Fibroblast of lung (primary cell): Measurements from ENCODE around the gene HPS3. TPM values are rescaled to one million over a fixed set of nuclear protein-coding genes. Genes with fewer than 3 reads are reported as not detected.

ENCODE experiments used
- DNase-seq, 2 donors: peaks; one replicate each; pipeline versions ENCODE4 v3.0.0 to v3.0.0-alpha.2; 2010; ENCODE audit warnings: low read depth in 2 of 2
- H2AFZ ChIP-seq: 2 replicates; pipeline ENCODE4 v1.5.1; 2012; ENCODE audit warnings: low read length, control low read depth, inconsistent platforms
- H3K27ac ChIP-seq: 2 replicates; pipeline ENCODE4 v1.5.1; 2011; ENCODE audit warnings: low read length, control low read depth; ENCODE audit not compliant: insufficient read depth
- H3K27me3 ChIP-seq: 2 replicates; pipeline ENCODE4 v1.5.1; 2011; ENCODE audit warnings: mild to moderate bottlenecking, low read length; ENCODE audit not compliant: control insufficient read depth, insufficient read depth
- H3K36me3 ChIP-seq: 2 replicates; pipeline ENCODE4 v1.5.1; 2011; ENCODE audit warnings: low read length; ENCODE audit not compliant: control insufficient read depth, insufficient read depth
- H3K4me1 ChIP-seq: 2 replicates; pipeline ENCODE4 v1.5.1; 2011; ENCODE audit warnings: low read length; ENCODE audit not compliant: control insufficient read depth, insufficient read depth; ENCODE audit errors: extremely low read depth
- H3K4me2 ChIP-seq: 2 replicates; pipeline ENCODE4 v1.5.1; 2011; ENCODE audit warnings: low read length, control low read depth; ENCODE audit not compliant: insufficient read depth; ENCODE audit errors: extremely low read depth
- H3K4me3 ChIP-seq, 4 experiments: fragments of 200-600 bp in 1 of 4; sonication (generic) in 1 of 4; replicated peaks in 1 of 4; 2 replicates each; pipeline ENCODE4 v1.5.1; 2011 to 2016; ENCODE audit warnings: low read length in 4 of 4, low read depth in 3 of 4, mild to moderate bottlenecking in 3 of 4, control low read depth in 2 of 4, inconsistent platforms in 1 of 4, mixed read lengths in 1 of 4; ENCODE audit not compliant: insufficient read depth in 1 of 4; ENCODE audit errors: control extremely low read depth in 1 of 4
- H3K79me2 ChIP-seq: 2 replicates; pipeline ENCODE4 v1.5.1; 2012; ENCODE audit warnings: mild to moderate bottlenecking, low read length, inconsistent platforms; ENCODE audit not compliant: control insufficient read depth, insufficient read depth
- H3K9ac ChIP-seq: 2 replicates; pipeline ENCODE4 v1.5.1; 2011; ENCODE audit warnings: mild to moderate bottlenecking, low read length, control low read depth; ENCODE audit not compliant: insufficient read depth
- H3K9me3 ChIP-seq: 2 replicates; pipeline ENCODE4 v1.5.1; 2012; ENCODE audit warnings: low read depth, low read length; ENCODE audit not compliant: control insufficient read depth, insufficient read depth
- H4K20me1 ChIP-seq: 2 replicates; pipeline ENCODE4 v1.5.1; 2011; ENCODE audit warnings: low read length; ENCODE audit not compliant: control insufficient read depth, insufficient read depth; ENCODE audit errors: extremely low read depth
- EZH2 ChIP-seq: IDR thresholded peaks from 2 replicates; pipeline ENCODE4 v1.5.1; 2012; ENCODE audit warnings: low read length, control low read depth, mild to moderate bottlenecking; ENCODE audit errors: missing control alignments
- polyA plus RNA-seq, 2 donors: library from polyadenylated mRNA; depleted of rRNA in 1 of 2; stranded (reverse) in 1 of 2; unstranded in 1 of 2; fragments of >200 nt; gene quantifications; 2 replicates each; pipeline ENCODE4 v1.2.1, GENCODE V29; 2011 to 2012; ENCODE audit warnings: missing spikeins in 1 of 2
- total RNA-seq: library from RNA; depleted of rRNA; stranded (reverse); fragments of >200 nt; gene quantifications from 2 replicates; pipeline ENCODE4 v1.2.1, GENCODE V29; 2014
- TF ChIP-seq, protein P1 (sequence below), 2 donors: IDR thresholded peaks in 1 of 2; conservative IDR thresholded peaks in 1 of 2; 1 replicate in 1 of 2; 2 replicates in 1 of 2; pipeline ENCODE4 v1.5.1; 2011 to 2012; ENCODE audit warnings: low read length in 2 of 2, control low read depth in 1 of 2, inconsistent platforms in 1 of 2, low read depth in 1 of 2, mild to moderate bottlenecking in 1 of 2

HPS3 gene
- total and polyA plus RNA-seq, 2 donors (not counting 1 experiment from before 2014, with no cell fraction given), result 31.0 to 33.4 TPM

GRCh38 chr3:149181182-149181581 lies 51.7 kb downstream of the HPS3 start:
- H3K27me3 ChIP-seq, result no peaks in the 10 kb centered on the region
- DNase-seq, result no peak
- H3K27ac ChIP-seq, result no peak overlapping the region
- H3K36me3 ChIP-seq, result no peaks in the 10 kb centered on the region
- H3K79me2 ChIP-seq, result no peaks in the 10 kb centered on the region
- no peak overlapping the region for H2AFZ ChIP-seq
- no peaks in the 10 kb centered on the region for H4K20me1 ChIP-seq
- no peak overlapping the region for H3K4me2 ChIP-seq
- no peak overlapping the region for H3K4me3 ChIP-seq
- peaks cover 13% of the 10 kb centered on the region for H3K4me1 ChIP-seq
- TF ChIP-seq EZH2, result no peak
- TF ChIP-seq, protein P1, sequence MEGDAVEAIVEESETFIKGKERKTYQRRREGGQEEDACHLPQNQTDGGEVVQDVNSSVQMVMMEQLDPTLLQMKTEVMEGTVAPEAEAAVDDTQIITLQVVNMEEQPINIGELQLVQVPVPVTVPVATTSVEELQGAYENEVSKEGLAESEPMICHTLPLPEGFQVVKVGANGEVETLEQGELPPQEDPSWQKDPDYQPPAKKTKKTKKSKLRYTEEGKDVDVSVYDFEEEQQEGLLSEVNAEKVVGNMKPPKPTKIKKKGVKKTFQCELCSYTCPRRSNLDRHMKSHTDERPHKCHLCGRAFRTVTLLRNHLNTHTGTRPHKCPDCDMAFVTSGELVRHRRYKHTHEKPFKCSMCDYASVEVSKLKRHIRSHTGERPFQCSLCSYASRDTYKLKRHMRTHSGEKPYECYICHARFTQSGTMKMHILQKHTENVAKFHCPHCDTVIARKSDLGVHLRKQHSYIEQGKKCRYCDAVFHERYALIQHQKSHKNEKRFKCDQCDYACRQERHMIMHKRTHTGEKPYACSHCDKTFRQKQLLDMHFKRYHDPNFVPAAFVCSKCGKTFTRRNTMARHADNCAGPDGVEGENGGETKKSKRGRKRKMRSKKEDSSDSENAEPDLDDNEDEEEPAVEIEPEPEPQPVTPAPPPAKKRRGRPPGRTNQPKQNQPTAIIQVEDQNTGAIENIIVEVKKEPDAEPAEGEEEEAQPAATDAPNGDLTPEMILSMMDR (conservative IDR thresholded peaks at IDR 0.05 in 1 of 2, IDR thresholded peaks at IDR 0.05 in 1 of 2; ENCODE audit: low read depth in 1 of 2, low read length in 2 of 2), result no peak
- no peak overlapping the region for H3K9ac ChIP-seq
- no peaks in the 10 kb centered on the region for H3K9me3 ChIP-seq

- H3K36me3 ChIP-seq, result no peaks in the 10 kb centered on the region
- H3K27me3 ChIP-seq, result no peaks in the 10 kb centered on the region
- H3K4me3 ChIP-seq, result no peak overlapping the region
- H3K27ac ChIP-seq, result no peak overlapping the region
- TF ChIP-seq, protein P1 (conservative IDR thresholded peaks at IDR 0.05 in 1 of 2, IDR thresholded peaks at IDR 0.05 in 1 of 2; ENCODE audit: low read depth in 1 of 2, low read length in 2 of 2), result no peak
- TF ChIP-seq EZH2, result no peak
- H4K20me1 ChIP-seq, result no peaks in the 10 kb centered on the region
- peaks cover under 1% of the 10 kb centered on the region for H3K4me1 ChIP-seq
- H2AFZ ChIP-seq, result no peak overlapping the region
- DNase-seq, result no peak
- no peak overlapping the region for H3K9ac ChIP-seq
- no peaks in the 10 kb centered on the region for H3K79me2 ChIP-seq
- H3K9me3 ChIP-seq, result no peaks in the 10 kb centered on the region
- H3K4me2 ChIP-seq, result no peak overlapping the region
Measured at GRCh38 chr3:149186219-149186618, 56.8 kb downstream of the HPS3 start.

DNA sequence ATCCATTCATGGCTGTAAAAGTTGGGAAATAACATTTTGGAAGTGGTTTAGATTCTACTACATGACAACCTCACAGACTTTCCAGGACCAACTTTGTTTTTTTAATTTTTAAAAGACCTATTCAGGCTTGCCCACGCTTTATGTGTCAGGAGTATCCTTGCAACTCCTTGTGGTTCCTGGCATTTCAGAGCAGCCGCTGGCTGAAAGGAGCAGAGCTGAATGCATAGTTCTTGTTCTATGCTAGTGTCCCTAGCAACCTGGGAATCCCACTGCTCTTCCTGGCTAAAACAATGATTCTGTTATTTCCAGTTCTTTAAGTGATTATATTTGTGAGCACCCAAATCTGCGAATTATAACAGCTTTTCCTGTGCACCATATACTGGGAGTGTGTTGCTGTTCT lies 57.3 kb downstream of the HPS3 start:
- H2AFZ ChIP-seq, result no peak overlapping the region
- H3K4me2 ChIP-seq, result no peak overlapping the region
- no peak overlapping the region for H3K27ac ChIP-seq
- TF ChIP-seq, protein P1 (conservative IDR thresholded peaks at IDR 0.05 in 1 of 2, IDR thresholded peaks at IDR 0.05 in 1 of 2; ENCODE audit: low read depth in 1 of 2, low read length in 2 of 2), result no peak
- no peak for TF ChIP-seq EZH2
- H3K4me3 ChIP-seq, result no peak overlapping the region
- H3K4me1 ChIP-seq, result no peaks in the 10 kb centered on the region
- DNase-seq, result peak in 1 of 2 donors; percentile 8
- H3K9ac ChIP-seq, result no peak overlapping the region
- H3K79me2 ChIP-seq, result no peaks in the 10 kb centered on the region
- no peaks in the 10 kb centered on the region for H3K9me3 ChIP-seq
- H3K27me3 ChIP-seq, result no peaks in the 10 kb centered on the region
- H3K36me3 ChIP-seq, result no peaks in the 10 kb centered on the region
- no peaks in the 10 kb centered on the region for H4K20me1 ChIP-seq
